OCI-LY3 (cell line): ENCODE data around the gene CD9.

ENCODE experiments used
- EZH2phosphoT487 ChIP-seq: fragments of 200-600 bp; shearing (Covaris generic); IDR thresholded peaks from 2 replicates; pipeline ENCODE4 v1.6.1; 2018; ENCODE audit warnings: antibody characterized with exemption, mixed run types, low read depth
- TF ChIP-seq, protein P1 (sequence below): fragments of 200-600, 300-600 bp; sonication (generic); IDR thresholded peaks from 2 replicates; pipeline ENCODE4 v1.5.1; 2014; ENCODE audit warnings: antibody characterized with exemption, low read length, low read depth

DNA sequence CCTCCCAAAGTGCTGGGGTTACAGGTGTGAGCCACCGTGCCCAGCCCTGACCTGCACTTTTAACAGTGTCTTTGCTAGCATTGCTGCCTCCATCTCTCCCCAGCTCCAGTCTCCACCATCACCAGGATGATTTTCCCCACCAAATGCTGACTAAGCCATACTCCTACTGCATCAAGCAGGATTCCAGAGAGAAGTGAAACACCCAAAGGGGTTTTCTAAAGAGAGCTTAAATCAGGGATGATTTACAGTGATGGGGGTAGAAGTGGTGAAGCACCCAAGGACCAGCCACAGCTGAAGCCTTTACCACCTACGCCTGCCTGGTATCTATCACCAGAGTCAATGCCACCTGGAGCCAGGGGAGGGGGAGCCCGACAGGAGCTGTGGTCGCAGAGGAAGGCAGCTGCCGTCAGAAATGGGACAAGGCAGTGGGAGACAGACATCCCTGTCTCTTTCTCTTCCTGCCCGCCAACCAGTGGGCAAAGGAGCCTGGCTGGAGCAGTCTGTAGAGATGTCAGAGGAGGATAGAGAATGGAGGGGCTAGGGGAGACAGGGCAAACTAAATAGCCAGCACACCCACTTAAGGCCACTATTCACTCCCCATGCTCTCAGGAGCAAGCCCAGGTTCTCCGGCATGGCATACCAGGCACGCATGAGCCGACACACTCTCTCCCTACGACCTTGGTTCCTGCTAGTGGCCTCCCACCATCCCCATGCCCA, 22.4 kb upstream of the CD9 start:
- no peak for TF ChIP-seq EZH2phosphoT487
- TF ChIP-seq, protein P1, sequence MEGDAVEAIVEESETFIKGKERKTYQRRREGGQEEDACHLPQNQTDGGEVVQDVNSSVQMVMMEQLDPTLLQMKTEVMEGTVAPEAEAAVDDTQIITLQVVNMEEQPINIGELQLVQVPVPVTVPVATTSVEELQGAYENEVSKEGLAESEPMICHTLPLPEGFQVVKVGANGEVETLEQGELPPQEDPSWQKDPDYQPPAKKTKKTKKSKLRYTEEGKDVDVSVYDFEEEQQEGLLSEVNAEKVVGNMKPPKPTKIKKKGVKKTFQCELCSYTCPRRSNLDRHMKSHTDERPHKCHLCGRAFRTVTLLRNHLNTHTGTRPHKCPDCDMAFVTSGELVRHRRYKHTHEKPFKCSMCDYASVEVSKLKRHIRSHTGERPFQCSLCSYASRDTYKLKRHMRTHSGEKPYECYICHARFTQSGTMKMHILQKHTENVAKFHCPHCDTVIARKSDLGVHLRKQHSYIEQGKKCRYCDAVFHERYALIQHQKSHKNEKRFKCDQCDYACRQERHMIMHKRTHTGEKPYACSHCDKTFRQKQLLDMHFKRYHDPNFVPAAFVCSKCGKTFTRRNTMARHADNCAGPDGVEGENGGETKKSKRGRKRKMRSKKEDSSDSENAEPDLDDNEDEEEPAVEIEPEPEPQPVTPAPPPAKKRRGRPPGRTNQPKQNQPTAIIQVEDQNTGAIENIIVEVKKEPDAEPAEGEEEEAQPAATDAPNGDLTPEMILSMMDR: no peak
